Mesodermal cell (in vitro differentiated cells): ENCODE measurements around the gene ZNF780B.

Experiments used
- H3K27ac ChIP-seq: 2 replicates; pipeline ENCODE4 v1.7.0; 2013; ENCODE audit warnings: mild to moderate bottlenecking, low read depth, low read length, moderate library complexity; ENCODE audit not compliant: severe bottlenecking
- H3K36me3 ChIP-seq: 2 replicates; pipeline ENCODE4 v1.7.1; 2013; ENCODE audit warnings: mild to moderate bottlenecking, low read length, moderate library complexity; ENCODE audit not compliant: control insufficient read depth, insufficient read depth
- H3K4me1 ChIP-seq: one replicate; pipeline ENCODE4 v1.7.1; 2013; ENCODE audit warnings: mild to moderate bottlenecking, low read length; ENCODE audit not compliant: insufficient read depth, control insufficient read depth, poor library complexity, severe bottlenecking
- H3K4me3 ChIP-seq: 2 replicates; pipeline ENCODE4 v1.7.0; 2013; ENCODE audit warnings: low read length, control low read depth, mild to moderate bottlenecking; ENCODE audit not compliant: insufficient read depth, poor library complexity, severe bottlenecking; ENCODE audit errors: extremely low read depth
- H3K9me3 ChIP-seq: 2 replicates; pipeline ENCODE4 v1.7.1; 2013; ENCODE audit warnings: mild to moderate bottlenecking, low read length, moderate library complexity; ENCODE audit not compliant: control insufficient read depth
- WGBS, 2 experiments: methylation state at CpG; one replicate each; pipeline ENCODE4 v1.1.5; 2013; ENCODE audit warnings: missing lambda C conversion rate in 2 of 2; ENCODE audit not compliant: insufficient coverage in 2 of 2; 5-methylcytosine and 5-hydroxymethylcytosine counted together

The ZNF780B gene

DNA sequence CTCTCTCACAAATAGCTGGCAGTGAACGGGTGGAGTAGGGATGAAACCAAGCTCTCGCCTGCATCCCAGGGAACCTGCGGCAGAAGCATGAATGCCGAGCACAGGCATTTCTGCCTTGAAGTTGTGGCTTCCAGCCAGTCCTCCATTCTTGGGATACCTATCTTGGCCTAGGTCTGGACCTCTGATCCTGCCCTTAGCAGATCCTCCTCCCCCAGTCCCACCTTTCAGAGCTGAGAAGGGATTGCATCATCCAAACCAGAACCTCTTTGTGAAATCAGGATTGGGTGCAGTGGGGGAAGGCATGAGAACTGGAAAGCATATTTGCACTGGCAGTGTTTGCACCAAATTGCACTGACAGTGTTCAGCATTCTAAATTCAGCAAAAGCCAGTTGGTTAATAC is 28.9 kb upstream of the ZNF780B start:
- Histone ChIP-seq H3K4me1 (no peaks in the 10 kb centered on the region), H3K9me3 (peaks cover 19% of the 10 kb centered on the region), H3K27ac (no peak overlapping the region), H3K36me3 (peaks cover 54% of the 10 kb centered on the region), H3K4me3 (no peak overlapping the region)
- 92 to 97% methylated on average over 3 of the region's 4 CpGs for WGBS, 2 experiments

DNA sequence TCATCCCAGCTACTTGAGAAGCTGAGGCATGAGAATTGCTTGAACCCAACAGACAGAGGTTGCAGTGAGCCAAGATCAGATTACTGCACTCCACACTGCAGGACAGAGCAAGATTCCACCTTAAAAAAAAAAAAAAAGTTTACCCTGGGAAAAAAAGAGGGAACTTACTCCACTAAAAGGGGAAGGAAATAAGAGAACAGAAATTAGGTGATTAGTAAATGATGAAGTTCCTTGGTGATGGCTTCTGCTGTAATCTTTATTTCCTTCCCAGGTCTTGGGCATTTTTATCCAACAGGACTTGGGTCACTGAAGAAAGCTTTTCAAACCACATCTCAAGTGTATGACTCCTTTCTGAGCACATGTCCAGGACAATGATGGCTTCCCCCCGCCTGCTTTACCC is 25.4 kb upstream of the ZNF780B start:
- no peak overlapping the region for H3K4me3 ChIP-seq
- no peak overlapping the region for H3K27ac ChIP-seq
- H3K9me3 ChIP-seq = peaks cover 10% of the 10 kb centered on the region
- peaks cover 64% of the 10 kb centered on the region for H3K36me3 ChIP-seq
- 100% methylated on average over 1 of the region's 1 CpG for WGBS, 2 experiments
- H3K4me1 ChIP-seq = no peaks in the 10 kb centered on the region

DNA sequence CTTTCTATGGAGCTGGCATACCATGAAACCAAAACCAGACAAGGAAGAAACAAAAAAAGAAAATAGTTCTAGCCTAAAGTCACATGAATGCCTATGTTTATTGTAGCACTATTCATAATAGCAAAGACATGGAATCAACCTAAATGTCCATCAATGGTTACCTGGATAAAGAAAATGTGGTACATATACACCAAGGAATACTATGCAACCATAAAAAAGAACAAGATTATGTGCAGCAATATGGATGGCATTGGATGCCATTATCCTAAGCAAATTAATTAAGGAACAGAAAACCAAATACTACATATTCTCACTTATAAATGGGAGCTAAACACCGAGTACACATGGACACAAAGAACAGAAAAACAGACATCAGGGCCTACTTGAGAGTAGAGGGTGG is 24.3 kb upstream of the ZNF780B start:
- Histone ChIP-seq H3K27ac (no peak overlapping the region), H3K4me1 (no peaks in the 10 kb centered on the region), H3K4me3 (no peak overlapping the region), H3K9me3 (peaks cover 11% of the 10 kb centered on the region), H3K36me3 (peaks cover 75% of the 10 kb centered on the region)
- WGBS, 2 experiments = no CpG with 5 or more reads among the region's 1 CpG

DNA sequence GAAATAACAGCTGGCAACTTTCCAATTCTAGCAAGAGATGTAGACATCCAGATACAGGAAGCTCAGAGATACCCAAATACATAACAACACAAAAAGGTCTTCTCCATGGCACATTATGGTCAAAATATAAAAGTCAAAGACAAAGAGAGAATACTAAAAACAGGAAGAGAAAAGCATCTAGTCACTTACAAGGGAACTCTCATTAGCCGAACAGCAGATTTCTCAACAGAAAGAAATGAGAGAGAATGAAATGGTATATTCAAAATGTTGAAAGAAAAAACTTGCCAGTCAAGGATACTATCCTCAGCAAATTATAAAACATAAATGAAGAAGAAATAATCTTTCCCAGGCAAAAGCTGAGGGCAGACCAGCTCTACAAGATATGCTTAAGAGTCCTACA is 22.3 kb upstream of the ZNF780B start:
- whole genome bisulfite sequencing, 2 experiments = no CpG with 5 or more reads among the region's 1 CpG
- Histone ChIP-seq H3K27ac (no peak overlapping the region), H3K4me3 (no peak overlapping the region), H3K9me3 (peaks cover 23% of the 10 kb centered on the region), H3K36me3 (peaks cover 80% of the 10 kb centered on the region), H3K4me1 (no peaks in the 10 kb centered on the region)

DNA sequence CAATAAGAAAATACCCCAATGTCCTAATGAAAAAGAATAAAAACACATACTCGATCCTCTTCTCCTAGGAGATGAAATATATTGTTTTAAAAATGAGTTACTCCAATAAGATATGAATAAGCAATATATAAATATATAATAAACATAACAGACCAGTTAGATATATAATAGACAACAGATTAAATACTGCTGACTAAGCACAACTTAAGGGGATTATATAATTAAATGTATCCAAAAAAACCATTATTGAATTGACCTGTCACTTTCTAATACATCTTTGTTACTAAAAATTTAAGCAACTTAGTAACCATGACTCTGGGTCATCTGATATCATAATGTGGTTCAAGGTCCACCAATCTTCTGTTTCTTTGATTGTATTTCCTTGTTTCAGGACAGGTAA is 14.0 kb upstream of the ZNF780B start:
- Histone ChIP-seq H3K36me3 (peaks cover 17% of the 10 kb centered on the region), H3K9me3 (peaks cover 12% of the 10 kb centered on the region), H3K4me1 (no peaks in the 10 kb centered on the region), H3K27ac (no peak overlapping the region), H3K4me3 (no peak overlapping the region)
- no CpG with 5 or more reads among the region's 1 CpG for WGBS, 2 experiments

DNA sequence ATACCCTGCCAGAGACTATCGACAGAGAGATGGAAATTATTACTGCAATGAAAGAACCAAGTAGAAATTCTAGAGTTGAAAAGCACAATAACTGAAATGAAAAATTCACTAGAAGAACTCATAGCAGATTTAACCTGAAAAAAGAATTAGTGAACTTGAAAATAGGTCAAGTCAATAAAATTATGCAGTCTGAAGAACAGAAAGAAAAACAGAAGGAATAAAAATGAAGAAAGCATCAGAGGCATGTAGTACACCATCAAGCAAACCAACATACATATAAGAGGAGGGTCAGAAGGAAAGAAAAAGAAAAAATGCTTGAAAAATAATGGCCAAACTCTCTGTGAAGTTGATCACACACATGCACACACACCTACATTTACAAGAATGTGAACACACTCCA is 3.6 kb upstream of the ZNF780B start:
- Histone ChIP-seq H3K36me3 (no peaks in the 10 kb centered on the region), H3K27ac (no peak overlapping the region), H3K9me3 (peaks cover 2% of the 10 kb centered on the region), H3K4me3 (no peak overlapping the region), H3K4me1 (no peaks in the 10 kb centered on the region)
- no CpG with 5 or more reads among the region's 1 CpG for WGBS, 2 experiments

DNA sequence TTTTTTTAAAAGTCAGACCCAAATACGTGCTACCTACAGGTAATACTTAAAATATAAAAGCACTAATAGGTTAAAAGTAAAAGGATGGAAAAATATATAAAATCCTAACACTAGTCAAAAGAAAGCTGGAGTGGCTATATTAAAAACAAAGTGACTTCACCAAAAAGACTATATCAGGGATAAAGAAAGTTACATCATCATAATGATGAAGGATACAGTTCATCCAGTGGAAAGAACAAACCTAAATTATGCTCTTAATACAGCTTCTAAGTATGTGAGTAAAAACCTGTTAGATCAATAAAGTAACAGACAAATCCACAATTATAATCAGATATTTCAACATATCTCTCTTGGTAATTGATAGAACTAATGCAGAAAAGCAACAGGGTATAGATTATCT is 1.1 kb upstream of the ZNF780B start:
- no peaks in the 10 kb centered on the region for H3K4me1 ChIP-seq
- no peaks in the 10 kb centered on the region for H3K36me3 ChIP-seq
- no peak overlapping the region for H3K4me3 ChIP-seq
- peaks cover 3% of the 10 kb centered on the region for H3K9me3 ChIP-seq
- no CpG with 5 or more reads among the region's 1 CpG for WGBS, 2 experiments
- no peak overlapping the region for H3K27ac ChIP-seq

DNA sequence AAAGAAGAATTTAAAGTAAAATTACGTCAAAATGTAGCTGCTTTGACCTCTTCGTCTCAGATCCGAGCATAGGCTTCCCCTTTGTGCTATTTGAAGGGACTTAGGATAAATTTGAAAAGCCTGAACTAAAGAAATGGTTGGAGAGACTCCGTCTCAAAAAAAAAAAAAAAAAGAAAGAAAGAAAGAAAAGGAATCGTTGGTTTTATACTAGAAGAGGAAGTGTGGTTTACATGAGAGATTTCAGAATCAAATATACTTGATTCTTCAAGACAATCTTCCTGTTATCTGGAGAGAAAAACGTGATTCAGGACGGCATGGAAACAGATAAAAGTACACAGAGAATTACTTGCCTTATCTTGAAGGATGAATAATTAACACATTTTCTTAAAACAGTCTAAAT is 474 bp upstream of the ZNF780B start:
- H3K4me3 ChIP-seq = peak overlapping the region; percentile 80
- H3K27ac ChIP-seq = peak overlapping the region; percentile 19
- 38% methylated on average over 4 of the region's 7 CpGs; no CpG with 5 or more reads in 1 of the 2 experiments for WGBS, 2 experiments
- H3K36me3 ChIP-seq = no peaks in the 10 kb centered on the region
- H3K4me1 ChIP-seq = no peaks in the 10 kb centered on the region
- H3K9me3 ChIP-seq = peaks cover 3% of the 10 kb centered on the region

DNA sequence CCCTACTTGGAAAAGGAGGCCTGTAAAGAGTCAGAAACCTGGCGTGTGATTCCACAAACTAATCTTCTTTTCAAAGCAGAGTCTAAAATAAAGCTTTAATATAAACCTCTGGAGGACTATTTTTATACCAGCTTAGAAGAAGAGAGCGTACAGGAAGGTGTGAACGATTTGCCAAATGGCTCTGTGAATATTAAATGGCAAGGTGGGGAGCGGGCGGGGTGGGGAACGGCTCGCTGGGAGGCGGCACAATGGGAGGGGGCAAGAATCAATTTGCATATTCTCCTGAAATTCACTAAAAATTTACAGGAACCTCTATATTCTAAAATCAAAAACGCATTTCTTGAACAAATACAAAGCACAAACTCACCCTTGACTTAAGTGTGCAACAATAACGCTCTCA is 982 bp downstream of the ZNF780B start:
- no peaks in the 10 kb centered on the region for H3K4me1 ChIP-seq
- H3K9me3 ChIP-seq = peaks cover 7% of the 10 kb centered on the region
- WGBS, 2 experiments = 65 to 66% methylated on average over 7 to 8 of the region's 10 CpGs
- no peak overlapping the region for H3K27ac ChIP-seq
- peak overlapping the region; percentile 80 for H3K4me3 ChIP-seq
- no peaks in the 10 kb centered on the region for H3K36me3 ChIP-seq

DNA sequence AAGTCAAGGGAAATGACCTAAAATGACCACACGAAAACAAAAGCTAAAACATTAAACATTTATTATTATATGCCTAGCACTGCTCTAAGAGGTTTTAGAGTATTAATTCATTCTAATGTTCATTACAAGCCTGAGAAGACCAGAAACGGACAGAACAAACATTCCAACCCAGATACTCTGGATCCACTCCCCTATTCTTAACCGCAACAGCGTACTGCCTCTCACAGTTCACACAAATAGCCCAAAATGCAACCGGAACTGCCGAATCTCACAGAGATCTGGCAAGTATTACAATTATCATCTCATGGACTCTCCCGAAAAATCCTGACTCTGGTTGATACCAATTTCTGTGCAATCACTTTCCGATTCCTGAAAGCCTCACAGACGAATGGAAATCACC is 1.4 kb downstream of the ZNF780B start:
- H3K9me3 ChIP-seq = peaks cover 7% of the 10 kb centered on the region
- WGBS, 2 experiments = 90 to 95% methylated on average over 7 to 8 of the region's 9 CpGs
- peaks cover 2% of the 10 kb centered on the region for H3K36me3 ChIP-seq
- H3K27ac ChIP-seq = no peak overlapping the region
- peak overlapping the region; percentile 80 for H3K4me3 ChIP-seq
- H3K4me1 ChIP-seq = no peaks in the 10 kb centered on the region

DNA sequence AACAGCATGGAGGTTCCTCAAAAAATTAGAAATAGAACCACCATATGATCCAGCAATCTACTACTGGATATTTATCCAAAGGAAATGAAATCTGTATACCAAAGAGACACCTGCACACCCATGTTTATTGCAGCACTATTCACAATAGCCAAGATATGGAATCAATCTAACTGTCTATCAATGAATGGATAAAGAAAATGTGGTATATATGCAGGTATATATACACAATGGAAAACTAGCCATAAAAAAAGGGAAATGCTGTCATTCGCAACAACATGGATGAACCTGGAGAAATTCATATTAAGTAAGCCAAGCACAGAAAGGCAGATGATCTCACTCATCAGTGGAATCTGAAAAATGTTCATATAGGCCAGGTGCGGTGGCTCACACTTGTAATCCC is 2.5 kb downstream of the ZNF780B start:
- peaks cover 13% of the 10 kb centered on the region for H3K36me3 ChIP-seq
- no peaks in the 10 kb centered on the region for H3K4me1 ChIP-seq
- H3K27ac ChIP-seq = no peak overlapping the region
- H3K9me3 ChIP-seq = peaks cover 7% of the 10 kb centered on the region
- no peak overlapping the region for H3K4me3 ChIP-seq
- WGBS, 2 experiments = 90 to 96% methylated on average over 2 of the region's 2 CpGs
